ENCODE results near the gene RALGAPA2.
A peak's percentile ranks its signal among the peaks of the same experiment; 100 is the strongest.
"Not testable (repeated sequence)": the region's sequence is repeated elsewhere in the genome, so short reads cannot be mapped to it uniquely, and the experiment has no call there.

RALGAPA2 gene

GRCh38 chr20:20363799-20364592, 348.4 kb downstream of the RALGAPA2 start:
- DNase-seq = no peak

GRCh38 chr20:20363434-20363798, 349.0 kb downstream of the RALGAPA2 start:
- no peak for DNase-seq

GRCh38 chr20:20362774-20363433, 349.5 kb downstream of the RALGAPA2 start:
- no peak for DNase-seq

DNA sequence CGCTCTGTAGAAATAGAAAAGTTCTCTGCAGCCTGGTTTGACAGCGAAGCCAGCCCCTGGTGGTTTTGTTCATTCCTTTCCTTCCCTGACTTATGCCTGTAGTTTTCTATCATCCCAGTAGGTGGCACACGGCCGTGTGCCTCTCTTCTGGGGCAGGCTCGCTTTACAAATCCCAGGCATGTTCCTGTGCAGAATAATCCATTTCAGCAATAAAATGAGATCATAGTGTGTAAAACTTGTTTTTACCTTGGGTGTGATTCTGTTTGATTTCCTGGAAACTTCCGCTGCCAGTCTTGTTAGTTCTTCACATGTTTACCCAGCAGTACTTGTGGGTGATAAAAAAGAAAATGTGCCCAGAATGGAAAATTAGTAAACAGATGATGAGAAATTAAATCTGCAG, 352.0 kb downstream of the RALGAPA2 start:
- peak; percentile 14 to 30 for DNase-seq

DNA sequence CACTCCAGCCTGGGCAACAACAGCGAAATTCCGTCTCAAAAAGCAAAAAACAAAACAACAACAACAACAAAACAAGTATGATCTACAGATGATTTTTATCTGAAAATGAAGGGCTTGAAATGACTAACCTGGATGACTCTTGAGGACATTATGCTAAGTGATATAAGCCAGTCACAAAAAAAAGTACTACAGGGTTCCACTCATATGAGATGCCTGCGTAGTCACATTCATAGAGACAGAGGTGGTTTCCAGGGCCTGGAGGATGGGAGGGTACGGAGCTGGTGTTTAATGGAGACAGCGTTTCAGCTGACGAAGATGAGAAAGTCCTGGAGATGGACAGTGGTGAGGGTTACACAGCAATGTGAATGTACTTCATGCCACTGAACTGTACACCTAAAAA, 352.8 kb downstream of the RALGAPA2 start:
- DNase-seq = no peak

DNA sequence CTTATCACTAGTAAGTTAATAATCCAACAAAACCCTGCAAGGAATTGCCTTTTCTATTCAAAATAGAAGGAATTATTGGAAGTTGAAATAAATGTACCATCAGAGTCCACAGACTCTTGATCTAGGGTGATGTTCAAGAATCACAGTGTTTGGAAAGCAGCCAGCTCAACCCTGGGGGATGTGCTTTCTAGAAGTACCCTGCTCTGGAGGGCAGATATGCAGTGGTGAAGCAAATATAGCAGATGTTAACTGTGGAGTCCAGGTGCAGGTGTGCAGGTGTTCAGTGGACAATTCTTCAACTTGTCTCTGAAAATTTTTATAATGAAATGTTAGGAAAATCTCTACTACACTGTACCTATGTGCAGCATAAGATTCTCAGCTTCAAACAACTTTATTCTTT, 353.6 kb downstream of the RALGAPA2 start:
- no peak for DNase-seq

DNA sequence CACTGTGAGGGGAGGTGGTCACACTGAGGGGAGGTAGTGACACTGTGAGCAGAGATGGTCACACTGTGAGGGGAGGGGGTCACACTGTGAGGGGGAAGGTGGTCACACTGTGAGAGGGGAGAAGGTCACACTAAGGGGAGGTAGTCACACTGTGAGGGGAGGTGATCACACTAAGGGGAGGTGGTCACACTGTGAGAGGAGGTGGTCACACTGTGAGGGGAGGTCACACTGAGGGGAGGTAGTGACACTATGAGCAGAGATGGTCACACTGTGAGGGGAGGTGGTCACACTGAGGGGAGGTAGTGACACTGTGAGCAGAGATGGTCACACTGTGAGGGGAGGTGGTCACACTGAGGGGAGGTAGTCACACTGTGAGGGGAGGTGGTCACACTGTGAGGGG, 356.9 kb downstream of the RALGAPA2 start:
- DNase-seq = not testable (repeated sequence)

GRCh38 chr20:20353576-20353975, 358.9 kb downstream of the RALGAPA2 start:
- DNase-seq = no peak

- no peak for DNase-seq
These were observed 368.0 kb downstream of the RALGAPA2 start for GRCh38 chr20:20344476-20344875.

- DNase-seq = no peak
These were observed 368.5 kb downstream of the RALGAPA2 start for GRCh38 chr20:20343932-20344331.
